SK-N-MC (cell line): Measurements from ENCODE around the gene KCNK3.

Experiments used
- EZH2 ChIP-seq: fragments of 200-600 bp; sonication (generic); IDR thresholded peaks from one replicate; pipeline ENCODE4 v1.6.1; 2017; ENCODE audit warnings: antibody characterized with exemption
- POLR2AphosphoS5 ChIP-seq: IDR thresholded peaks from 2 replicates; pipeline ENCODE4 v1.6.1; 2012; ENCODE audit warnings: mild to moderate bottlenecking, low read depth, low read length, borderline replicate concordance

- no peak for TF ChIP-seq EZH2
- TF ChIP-seq POLR2AphosphoS5, result no peak
Measured at GRCh38 chr2:26722911-26723310, 30.4 kb downstream of the KCNK3 start.
